SK-N-SH (cell line): ENCODE data around the gene PAX2.

Experiments used
- CTCF ChIP-seq: fragments of 200-600 bp; sonication (generic); IDR thresholded peaks from 2 replicates; pipeline ENCODE4 v1.6.1; 2017; ENCODE audit warnings: antibody characterized with exemption, mild to moderate bottlenecking, moderate library complexity
- EP300 ChIP-seq, 2 experiments: IDR thresholded peaks; 2 replicates each; pipeline versions ENCODE4 v1.4.0 to v1.6.1; 2012; ENCODE audit warnings: borderline replicate concordance in 1 of 2, low read depth in 1 of 2, low read length in 1 of 2
- EZH2phosphoT487 ChIP-seq: fragments of 200-600 bp; sonication (generic); IDR thresholded peaks from 2 replicates; pipeline ENCODE4 v1.6.1; 2017; ENCODE audit warnings: low read depth, mixed run types, mild to moderate bottlenecking, antibody characterized with exemption, moderate library complexity, borderline replicate concordance
- FOXJ3 ChIP-seq: sonication (generic); formaldehyde crosslinking; IDR thresholded peaks from 2 replicates; pipeline ENCODE4 v1.5.1; 2020; ENCODE audit warnings: mild to moderate bottlenecking, missing genetic modification reagents
- GABPA ChIP-seq: IDR thresholded peaks from 2 replicates; pipeline ENCODE4 v1.4.0; 2012; ENCODE audit warnings: low read depth, mild to moderate bottlenecking
- GATA2 ChIP-seq: sonication (generic); formaldehyde crosslinking; IDR thresholded peaks from 2 replicates; pipeline ENCODE4 v1.5.0; 2020; ENCODE audit warnings: mild to moderate bottlenecking, missing genetic modification reagents
- MAX ChIP-seq: IDR thresholded peaks from 2 replicates; pipeline ENCODE4 v1.4.0; 2012; ENCODE audit warnings: low read depth
- POLR2AphosphoS5 ChIP-seq: IDR thresholded peaks from 2 replicates; pipeline ENCODE4 v1.6.1; 2012; ENCODE audit warnings: low read depth, low read length
- REST ChIP-seq: IDR thresholded peaks from 2 replicates; pipeline ENCODE4 v1.6.1; 2012; ENCODE audit warnings: mild to moderate bottlenecking, low read depth, low read length, moderate library complexity
- RFX5 ChIP-seq: IDR thresholded peaks from 2 replicates; pipeline ENCODE4 v1.6.1; 2012; ENCODE audit warnings: mild to moderate bottlenecking, improper control_type of control experiment, low read length
- RXRA ChIP-seq: IDR thresholded peaks from 2 replicates; pipeline ENCODE4 v1.4.0; 2012; ENCODE audit warnings: low read depth, mild to moderate bottlenecking, borderline replicate concordance
- TAF1 ChIP-seq: IDR thresholded peaks from 2 replicates; pipeline ENCODE4 v1.6.1; 2012; ENCODE audit warnings: low read depth, mild to moderate bottlenecking, low read length, moderate library complexity, borderline replicate concordance
- YY1 ChIP-seq: IDR thresholded peaks from 2 replicates; pipeline ENCODE4 v1.4.0; 2012; ENCODE audit warnings: low read depth, mild to moderate bottlenecking
- TF ChIP-seq, protein P1 (sequence below): IDR thresholded peaks from 2 replicates; pipeline ENCODE4 v1.4.0; 2012; ENCODE audit warnings: low read depth, borderline replicate concordance

DNA sequence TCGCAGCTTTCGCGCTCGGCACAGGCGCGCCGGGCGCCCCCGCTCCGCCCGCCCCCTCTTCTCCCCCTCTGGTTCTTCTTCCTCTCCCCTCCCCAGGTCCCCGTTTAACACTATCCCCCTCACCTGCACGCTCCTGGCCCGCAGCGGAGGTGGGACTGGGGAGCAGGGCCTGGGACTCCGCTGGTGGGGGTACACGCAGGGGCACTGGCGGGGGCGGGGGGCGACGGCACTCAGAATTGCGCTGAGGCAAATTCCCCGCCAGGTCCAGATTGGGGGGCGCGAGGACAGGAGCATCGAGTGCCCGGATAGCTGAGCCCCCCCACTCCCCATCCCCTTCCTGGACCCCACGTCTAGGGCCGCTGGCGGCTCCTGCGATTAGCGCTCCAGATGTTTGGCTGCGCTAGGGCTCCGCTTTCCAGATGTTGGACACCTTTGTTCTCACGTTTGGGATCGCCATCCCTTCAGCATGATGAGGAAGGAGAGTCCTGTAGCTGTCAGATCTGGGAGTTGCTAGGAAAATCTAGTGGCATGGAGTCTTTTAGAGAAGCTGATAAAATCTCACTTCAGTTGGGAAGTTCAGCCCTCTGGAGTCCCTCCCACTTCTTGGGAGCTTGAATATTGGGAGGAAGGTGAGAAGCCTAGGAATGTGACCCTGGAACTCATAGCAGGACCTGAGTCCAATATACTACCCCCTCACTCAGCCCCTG lies 31.4 kb upstream of the PAX2 start:
- TF ChIP-seq CTCF (no peak), YY1 (no peak), REST (no peak), POLR2AphosphoS5 (no peak), GATA2 (CRISPR knock-in tag) (no peak), EZH2phosphoT487 (no peak), RFX5 (no peak), FOXJ3 (CRISPR knock-in tag) (no peak), EP300 (IDR thresholded peaks at IDR 0.05; ENCODE audit: borderline replicate concordance in 1 of 2, low read depth in 1 of 2, low read length in 1 of 2) (no peak), GABPA (no peak), MAX (no peak), RXRA (no peak), TAF1 (no peak)
- TF ChIP-seq, protein P1, sequence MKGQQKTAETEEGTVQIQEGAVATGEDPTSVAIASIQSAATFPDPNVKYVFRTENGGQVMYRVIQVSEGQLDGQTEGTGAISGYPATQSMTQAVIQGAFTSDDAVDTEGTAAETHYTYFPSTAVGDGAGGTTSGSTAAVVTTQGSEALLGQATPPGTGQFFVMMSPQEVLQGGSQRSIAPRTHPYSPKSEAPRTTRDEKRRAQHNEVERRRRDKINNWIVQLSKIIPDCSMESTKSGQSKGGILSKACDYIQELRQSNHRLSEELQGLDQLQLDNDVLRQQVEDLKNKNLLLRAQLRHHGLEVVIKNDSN: no peak
